Fibroblast of mammary gland (primary cell): ENCODE measurements around the gene MXD4.
A peak's percentile ranks its signal among the peaks of the same experiment; 100 is the strongest.
"Not testable (repeated sequence)": the region's sequence is repeated elsewhere in the genome, so short reads cannot be mapped to it uniquely, and the experiment has no call there.

ENCODE experiments used
- DNase-seq: peaks from one replicate; pipeline ENCODE4 v3.0.0-alpha.2; 2010; ENCODE audit warnings: low read depth
- H3K4me3 ChIP-seq: 2 replicates; pipeline ENCODE4 v1.5.1; 2011; ENCODE audit warnings: low read depth, mild to moderate bottlenecking, low read length, moderate library complexity; ENCODE audit not compliant: control insufficient read depth
- CTCF ChIP-seq: conservative IDR thresholded peaks from 2 replicates; pipeline ENCODE4 v1.5.1; 2011; ENCODE audit warnings: low read depth, low read length, inconsistent platforms; ENCODE audit not compliant: control insufficient read depth, insufficient read depth

The MXD4 gene

DNA sequence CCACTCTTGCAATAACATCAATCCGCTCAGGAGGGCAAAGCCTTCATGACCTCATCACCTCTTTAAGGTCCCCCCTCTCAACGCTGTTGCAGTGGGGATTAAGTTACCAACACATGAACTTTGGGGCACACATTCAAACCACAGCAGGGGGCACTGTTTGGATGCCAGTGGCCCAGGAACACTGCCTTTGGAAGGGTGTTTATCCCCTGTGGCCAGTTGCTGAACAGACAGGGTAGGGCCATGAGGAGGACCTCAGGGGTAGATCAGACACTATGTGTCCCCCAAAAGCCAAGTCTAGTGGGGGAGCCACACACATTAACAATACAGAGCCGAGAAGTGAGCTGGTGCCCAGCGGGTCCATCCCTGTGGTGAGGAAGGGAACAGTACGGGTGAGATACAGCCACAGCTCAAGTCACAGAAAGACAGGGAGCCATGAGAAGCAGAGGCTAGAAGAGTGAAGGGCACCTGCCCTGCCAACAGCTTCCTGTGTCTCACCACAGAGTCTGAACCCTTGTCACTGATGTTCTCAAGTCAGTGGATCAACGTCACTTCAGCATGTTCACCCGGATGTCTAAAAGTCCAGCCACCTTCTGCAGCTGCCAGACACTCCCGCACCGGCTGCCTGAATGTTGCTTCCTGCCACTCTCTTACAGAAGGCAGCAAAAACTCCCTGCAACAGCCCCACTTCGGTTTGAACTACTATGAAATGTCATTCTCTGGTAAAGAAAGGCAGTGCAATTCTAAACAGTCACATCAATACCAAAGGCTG, 19.9 kb upstream of the MXD4 start:
- H3K4me3 ChIP-seq: no peak overlapping the region
- no peak for DNase-seq
- TF ChIP-seq CTCF: peak; percentile 25

- peak; percentile 5 for TF ChIP-seq CTCF
- no peak overlapping the region for H3K4me3 ChIP-seq
- no peak for DNase-seq
Measured at GRCh38 chr4:2280531-2281300, 18.8 kb upstream of the MXD4 start.

DNA sequence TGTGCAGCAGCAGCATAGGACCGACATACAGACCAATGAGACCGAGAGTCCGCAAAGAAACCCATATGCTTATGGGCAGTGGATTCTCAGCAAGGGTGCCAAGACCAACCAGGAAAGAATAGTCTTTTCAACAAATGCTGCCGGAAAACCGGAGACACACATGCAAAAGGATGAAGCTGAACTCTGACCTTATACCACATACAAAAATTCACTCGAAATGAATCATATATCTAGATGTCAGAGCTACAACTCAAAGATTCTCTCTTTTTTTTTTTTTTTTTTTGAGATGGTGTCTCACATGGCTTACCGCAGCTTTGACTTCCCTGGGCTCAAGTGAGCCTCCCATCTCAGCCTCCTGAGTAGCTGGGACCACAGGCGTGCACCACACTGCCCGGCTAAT, 16.0 kb upstream of the MXD4 start:
- TF ChIP-seq CTCF: no peak
- no peak overlapping the region for H3K4me3 ChIP-seq
- no peak for DNase-seq

GRCh38 chr4:2276581-2277325, 14.8 kb upstream of the MXD4 start:
- DNase-seq: no peak
- no peak for TF ChIP-seq CTCF
- H3K4me3 ChIP-seq: no peak overlapping the region

DNA sequence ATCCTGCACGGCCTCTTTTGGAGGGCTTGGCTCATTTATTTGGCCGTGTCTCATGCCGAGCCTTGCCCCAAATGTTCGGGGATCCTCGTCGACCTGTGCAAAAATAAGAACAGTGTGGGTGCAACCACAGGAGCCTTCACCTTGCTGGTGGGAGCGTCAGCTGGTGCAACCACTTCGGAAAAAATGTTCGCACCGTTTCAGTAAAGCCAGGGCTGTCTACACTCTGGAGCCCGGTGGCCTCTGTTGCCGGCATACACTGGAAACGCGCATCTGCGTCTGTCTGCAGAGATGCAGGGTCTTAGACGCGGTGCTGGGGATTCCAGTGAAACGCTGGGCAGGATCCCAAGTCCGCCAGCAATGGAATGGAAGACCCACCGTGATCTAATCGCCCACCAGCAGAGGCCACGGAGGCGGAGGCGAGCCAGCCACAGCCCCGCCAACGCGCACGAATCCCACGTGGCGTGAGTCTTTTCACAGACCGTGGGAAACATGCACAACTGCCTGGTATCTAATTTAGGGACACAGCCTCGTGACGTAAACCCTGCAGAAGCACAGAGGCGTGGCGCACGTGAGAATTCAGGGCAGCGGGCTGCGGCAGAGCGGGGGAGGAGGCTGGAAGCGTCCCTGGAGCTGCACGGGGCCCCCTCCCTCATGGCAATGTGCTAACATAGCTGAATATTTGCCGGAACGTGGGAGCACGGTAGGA, 13.8 kb upstream of the MXD4 start:
- no peak overlapping the region for H3K4me3 ChIP-seq
- DNase-seq: no peak
- no peak for TF ChIP-seq CTCF

DNA sequence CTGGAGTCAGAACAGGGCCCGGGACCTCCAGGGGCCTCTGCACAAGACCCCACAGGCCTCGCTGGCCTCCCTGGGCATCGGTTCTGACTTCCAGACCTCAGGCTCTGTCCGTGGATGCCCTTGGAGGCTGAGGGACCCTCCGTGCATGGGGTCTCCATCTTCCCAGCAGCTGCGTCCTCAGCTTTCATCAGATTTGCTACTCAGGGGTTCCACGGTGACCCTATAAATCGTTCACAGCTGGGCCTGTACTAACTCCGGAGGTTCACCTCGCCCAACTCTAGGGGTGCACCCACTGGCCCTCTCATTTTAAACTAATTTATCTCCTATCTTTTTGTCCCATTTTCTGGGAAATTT, 13.1 kb upstream of the MXD4 start:
- DNase-seq, H3K4me3 ChIP-seq: not testable (repeated sequence)
